GM19239 (cell line): Measurements from ENCODE around the gene PSMA3.

Source experiments
- DNase-seq: peaks from one replicate; pipeline ENCODE4 v3.0.0; 2011; ENCODE audit warnings: low spot score; ENCODE audit not compliant: insufficient read length
- FAIRE-seq: peaks from 2 replicates; lab custom pipeline; 2011; peaks lifted over from hg19 to GRCh38; lab: Jason Lieb, UNC

Gene PSMA3

DNA sequence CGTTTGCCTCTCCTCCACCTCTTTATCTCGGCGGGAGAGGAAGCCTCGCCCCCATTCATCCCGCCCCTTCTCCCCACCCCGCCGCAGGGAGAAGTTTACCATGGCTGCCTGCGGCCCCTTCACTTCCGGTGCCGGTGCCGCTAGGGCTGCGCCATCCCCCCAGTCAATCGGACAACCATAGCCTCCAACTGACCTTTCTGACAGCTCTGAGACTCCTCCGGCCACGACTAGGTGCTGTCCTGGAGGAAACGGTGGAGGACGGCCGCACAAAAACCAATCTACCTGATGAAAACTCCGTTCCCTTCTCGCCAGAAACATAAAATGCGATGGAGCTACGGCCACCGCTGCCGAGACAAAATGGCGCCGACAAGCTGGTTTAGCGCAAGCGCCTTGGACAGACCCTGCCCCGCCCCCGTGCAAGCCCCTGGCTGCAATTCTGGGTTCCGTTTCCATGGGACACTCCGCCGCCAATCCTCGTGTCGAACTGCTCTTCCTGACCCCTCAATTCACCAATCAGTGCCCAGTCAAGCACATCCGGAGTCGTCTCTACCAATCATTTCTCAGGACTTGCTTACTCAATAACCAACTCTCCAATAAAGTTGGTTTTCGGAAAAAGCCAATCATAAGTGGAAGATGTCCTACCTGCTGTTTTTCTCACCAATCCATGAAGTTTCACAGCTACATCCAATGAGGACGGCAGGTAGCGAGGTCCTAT, 53.3 kb downstream of the PSMA3 start:
- DNase-seq (peak; percentile 77), FAIRE-seq (peak; percentile 99)

DNA sequence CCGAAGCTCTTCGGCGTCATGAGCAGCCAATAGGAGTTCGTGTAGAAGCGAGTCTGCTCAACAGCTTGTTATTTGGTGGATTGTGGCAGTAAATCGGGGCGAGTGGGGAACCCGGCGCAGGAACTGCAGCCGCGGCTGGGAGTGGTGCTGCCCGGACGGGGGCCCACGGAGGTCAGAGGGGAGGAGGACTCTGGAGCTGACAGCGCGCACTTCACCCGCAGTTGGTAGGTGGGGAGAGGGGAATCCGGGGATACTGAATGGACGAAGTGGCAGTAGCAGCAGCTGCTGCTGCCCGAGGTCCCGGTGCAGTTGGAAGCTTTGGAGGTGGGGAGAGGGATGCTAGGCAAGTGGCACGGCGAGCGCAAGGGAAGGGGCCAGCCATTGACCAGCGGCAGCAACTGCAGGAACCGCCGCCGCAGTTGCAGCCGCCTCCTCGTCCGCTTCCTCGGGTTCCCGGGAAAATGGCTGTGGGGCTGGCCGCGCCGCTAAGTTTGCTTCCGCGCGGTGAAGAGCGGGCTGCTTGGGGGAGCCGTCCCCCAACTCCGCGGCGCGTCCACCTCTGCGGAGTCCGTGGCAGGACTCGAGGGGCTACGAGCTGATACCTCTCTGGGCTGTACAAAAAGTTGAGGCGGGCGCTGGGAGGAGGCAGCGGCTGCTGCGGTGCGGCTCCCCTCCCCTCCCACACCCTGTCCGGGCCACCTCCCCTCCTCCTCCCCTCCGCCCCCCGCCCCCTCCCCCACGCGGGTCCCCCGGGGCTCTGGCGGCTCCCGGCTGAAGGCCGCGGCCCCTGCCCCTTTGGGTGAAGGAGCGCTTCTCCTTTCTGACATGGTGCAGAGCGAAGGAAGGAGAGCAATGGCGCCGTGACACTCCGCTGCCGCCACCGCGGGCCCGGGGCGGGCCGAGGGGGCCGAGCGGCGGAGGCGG, 54.1 kb downstream of the PSMA3 start, which contains the start of gene ARID4A:
Gene ARID4A (plus strand): TSS at position 79 of the 924 bp plus-strand sequence. CDS start 1,300 bp downstream, outside the sequence.
- DNase-seq (peak; percentile 88), FAIRE-seq (peak; percentile 42)

DNA sequence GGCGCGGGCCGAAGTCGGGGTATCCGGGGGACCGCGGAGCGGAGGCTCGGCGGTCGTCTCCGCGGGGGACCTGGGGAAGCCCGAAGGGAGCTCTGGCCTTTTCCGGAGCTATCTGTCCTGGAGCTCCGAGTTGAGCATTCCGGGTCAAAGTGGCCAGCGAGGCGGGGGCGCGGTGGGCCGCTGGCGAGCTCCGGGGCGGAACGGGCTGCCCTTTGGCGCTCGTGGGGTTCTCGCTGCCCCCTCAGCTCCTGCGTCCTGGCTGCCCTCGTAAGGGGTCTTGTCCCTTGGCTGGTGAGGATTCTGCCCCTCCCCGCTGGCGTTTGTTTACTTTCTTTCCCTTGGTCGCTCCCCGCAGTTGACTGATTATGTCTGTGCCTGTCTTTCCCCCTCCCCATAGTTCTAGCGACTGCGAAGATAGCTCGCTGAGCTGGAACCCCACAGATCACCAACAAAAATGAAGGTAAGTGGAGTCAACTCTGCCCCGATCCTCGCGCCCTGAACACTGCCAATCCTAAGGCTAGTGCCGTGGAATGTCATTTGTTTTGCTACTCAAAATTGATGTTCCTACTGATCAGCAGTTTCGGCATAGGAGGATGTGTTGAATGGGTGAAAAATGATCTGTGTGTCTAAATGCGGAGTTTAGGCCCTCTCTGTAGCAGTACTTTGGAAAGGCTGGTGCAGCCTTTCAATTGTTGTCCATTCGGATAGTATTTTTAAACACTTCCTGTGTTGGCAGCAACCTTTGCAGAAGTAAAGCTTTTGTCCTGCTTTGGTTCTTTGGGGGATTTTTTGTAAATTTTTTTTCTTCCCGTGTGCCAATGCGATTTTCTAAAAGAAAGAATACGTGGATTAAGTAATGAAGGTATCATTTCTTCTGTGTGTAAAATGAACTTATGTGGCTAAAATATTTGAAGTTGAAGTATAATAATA, 55.0 kb downstream of the PSMA3 start:
- DNase-seq (no peak), FAIRE-seq (peak; percentile 77)

DNA sequence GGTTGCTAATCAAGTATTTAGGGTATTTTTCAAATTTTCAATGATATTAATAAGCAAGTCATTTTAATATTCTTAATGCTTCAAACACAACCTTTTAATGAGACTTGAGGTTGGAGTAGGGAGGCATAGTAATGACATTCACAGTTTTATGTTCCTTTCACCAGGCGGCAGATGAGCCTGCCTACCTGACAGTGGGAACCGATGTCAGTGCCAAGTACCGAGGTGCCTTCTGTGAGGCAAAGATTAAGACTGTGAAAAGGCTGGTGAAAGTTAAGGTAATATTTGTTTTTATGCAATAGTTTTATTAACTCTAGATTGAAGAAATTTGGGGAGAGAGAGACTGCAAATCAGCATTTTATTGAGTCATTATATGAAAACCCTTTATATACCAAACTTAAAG, 56.8 kb downstream of the PSMA3 start:
- DNase-seq (no peak), FAIRE-seq (no peak)

DNA sequence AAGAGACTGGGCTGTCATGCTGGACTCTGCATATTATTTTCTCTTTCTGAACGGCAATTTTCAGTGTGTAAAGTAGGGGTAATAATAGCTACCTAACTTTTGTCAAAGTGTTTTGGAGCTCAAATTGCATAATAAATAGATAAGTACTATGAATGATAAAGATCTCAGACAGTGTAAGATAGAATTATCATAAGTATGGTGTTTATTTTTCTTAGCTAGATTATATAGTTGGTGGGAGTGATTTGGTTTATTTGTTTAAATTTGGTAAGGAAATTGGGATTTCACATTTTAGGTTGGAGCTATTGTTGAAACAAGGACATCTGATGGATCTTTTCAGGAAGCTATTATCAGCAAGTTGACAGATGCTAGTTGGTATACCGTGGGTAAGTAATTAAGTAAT, 61.1 kb downstream of the PSMA3 start:
- peak; percentile 26 for FAIRE-seq
- DNase-seq: no peak

DNA sequence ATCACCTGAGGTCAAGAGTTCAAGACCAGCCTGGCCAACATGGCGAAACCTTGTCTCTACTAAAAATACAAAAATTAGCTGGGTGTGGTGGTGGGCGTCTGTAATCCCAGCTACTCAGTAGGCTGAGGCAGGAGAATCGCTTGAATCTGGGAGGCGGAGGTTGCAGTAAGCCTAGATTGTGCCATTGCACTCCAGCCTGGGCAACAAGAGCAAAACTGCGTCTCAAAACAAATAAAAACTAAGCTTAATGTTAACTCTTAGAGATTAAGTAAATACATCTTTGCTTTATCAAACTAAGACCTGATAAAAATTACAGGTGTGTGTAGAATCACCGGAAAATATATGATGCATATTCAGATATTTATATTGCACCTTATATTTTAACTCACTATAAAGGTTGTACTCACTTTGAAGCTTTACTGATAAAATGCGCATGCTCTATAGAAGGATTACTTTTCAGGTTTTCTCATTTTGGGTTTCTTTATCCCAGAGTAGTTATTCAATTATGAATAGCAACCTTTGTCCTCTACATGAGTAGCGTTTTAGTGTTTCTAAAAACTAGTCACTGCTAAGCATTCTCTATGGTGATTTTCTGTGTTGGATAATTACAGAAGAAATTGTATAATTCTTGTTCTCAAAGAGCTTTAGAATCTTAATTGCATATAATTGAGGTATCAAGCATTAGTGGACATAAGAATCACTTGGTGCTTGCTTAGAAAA, 63.1 kb downstream of the PSMA3 start:
- DNase-seq: no peak
- peak; percentile 8 for FAIRE-seq

DNA sequence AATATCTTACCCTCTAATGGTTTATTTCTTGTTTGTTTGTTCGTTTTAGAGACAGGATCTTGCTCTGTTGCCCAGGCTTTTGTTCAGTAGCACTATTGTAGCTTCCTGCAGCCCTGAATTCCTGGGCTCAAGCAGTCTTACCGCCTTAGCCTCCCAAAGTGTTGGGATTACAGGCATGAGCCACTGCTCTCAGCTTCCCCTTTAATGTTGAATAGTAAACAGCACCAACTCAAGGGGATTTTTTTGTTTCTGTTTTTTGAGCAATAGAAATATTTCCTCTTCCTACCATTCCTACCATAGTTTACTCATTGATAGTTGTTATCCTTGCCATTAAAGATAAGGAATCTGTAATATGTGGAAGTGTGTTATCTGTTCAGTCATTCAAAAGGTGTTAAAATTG, 64.4 kb downstream of the PSMA3 start:
- FAIRE-seq: no peak
- no peak for DNase-seq

DNA sequence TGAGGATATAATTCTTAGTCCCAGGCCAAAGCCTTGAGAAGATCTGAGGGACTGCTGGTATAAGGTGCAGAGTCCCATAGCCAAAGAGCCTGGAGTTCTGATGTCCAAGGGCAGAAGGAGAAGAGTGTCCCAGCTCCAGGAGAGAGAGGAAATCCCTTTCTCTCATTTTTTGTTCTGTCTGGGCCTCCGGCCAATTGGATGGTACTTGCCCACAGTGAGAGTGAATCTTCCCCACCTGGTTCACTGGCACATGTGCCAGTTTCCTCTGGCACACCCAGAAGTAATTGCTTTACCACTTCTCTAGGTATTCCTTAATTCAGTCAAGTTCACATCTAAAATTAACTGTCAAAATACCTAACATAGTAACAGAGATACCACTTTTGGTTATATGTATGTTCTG, 69.1 kb downstream of the PSMA3 start:
- no peak for FAIRE-seq
- DNase-seq: no peak

DNA sequence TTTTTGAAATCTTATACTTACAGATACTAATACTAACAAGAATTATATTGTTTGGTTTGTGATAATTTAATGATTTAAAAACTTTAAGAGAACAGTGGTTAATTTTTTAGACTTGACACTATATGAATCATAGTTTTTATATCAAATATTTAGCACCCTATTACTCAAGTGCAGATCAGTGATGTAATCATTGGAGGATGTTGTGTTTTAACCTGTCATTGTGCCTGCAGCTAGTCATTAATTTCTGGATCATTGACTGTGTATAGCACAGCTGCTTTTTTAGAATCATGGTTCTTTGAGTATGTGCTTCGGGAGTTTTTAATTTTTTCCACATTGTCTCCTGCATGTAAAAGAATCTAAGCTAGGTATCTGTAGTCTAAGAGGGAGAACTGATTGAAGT, 71.0 kb downstream of the PSMA3 start:
- DNase-seq: no peak
- no peak for FAIRE-seq
